ENCODE data around the gene MRPS11. TPM values are rescaled to one million over a fixed set of nuclear protein-coding genes. Genes with fewer than 3 reads are reported as not detected.
"Not testable (repeated sequence)": the region's sequence is repeated elsewhere in the genome, so short reads cannot be mapped to it uniquely, and the experiment has no call there.

MRPS11 gene
- total and polyA plus RNA-seq, 10 of the 15 experiments (the other 5 are each of a cell fraction or from before 2014, with no cell fraction given), result 37.1 to 148 (median 68.7) TPM

DNA sequence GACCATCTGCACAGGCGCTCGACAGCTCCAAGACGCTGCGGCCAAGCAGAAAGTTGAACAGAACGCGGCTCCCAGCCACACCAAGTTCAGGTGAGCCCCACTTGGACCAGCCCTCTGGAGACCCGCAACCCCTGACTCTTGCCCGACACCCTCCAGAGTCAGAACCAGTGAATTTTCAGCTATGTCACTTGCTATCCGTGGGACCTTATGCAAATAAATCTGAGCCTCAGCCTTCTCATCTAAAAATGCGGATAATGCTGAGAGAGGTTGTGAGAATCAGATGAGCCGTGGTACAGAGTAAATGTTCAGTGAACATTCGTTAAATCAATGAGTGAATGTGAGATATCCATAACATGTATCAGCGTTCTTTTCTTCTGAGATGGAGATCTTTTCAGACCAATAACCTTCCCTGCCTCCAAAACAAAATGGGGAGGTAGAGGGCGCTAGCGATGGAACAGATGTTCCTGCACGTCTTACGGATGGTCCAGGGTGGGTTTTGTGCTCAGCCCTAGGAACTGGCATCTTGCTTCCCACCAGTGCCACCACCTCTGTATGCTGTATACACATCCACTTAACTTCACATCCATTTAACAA lies 524 bp downstream of the MRPS11 start (continued):
- TF ChIP-seq, protein P1, sequence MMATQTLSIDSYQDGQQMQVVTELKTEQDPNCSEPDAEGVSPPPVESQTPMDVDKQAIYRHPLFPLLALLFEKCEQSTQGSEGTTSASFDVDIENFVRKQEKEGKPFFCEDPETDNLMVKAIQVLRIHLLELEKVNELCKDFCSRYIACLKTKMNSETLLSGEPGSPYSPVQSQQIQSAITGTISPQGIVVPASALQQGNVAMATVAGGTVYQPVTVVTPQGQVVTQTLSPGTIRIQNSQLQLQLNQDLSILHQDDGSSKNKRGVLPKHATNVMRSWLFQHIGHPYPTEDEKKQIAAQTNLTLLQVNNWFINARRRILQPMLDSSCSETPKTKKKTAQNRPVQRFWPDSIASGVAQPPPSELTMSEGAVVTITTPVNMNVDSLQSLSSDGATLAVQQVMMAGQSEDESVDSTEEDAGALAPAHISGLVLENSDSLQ (IDR thresholded peaks at IDR 0.05), result no peak
- TF ChIP-seq GATAD2B (conservative IDR thresholded peaks at IDR 0.05; ENCODE audit: low read depth) (no peak), CBFB (IDR thresholded peaks at IDR 0.05; ENCODE audit: low read depth) (0 out of 2 replicates have a peak, but pooled peaks have one; percentile 7), SRF (IDR thresholded peaks at IDR 0.05; ENCODE audit: low read depth in 2 of 2, low read length in 2 of 2) (no peak), MYC (IDR thresholded peaks at IDR 0.05; ENCODE audit: insufficient read depth, insufficient read length, insufficient replicate concordance, low read length, severe bottlenecking) (no peak)

DNA sequence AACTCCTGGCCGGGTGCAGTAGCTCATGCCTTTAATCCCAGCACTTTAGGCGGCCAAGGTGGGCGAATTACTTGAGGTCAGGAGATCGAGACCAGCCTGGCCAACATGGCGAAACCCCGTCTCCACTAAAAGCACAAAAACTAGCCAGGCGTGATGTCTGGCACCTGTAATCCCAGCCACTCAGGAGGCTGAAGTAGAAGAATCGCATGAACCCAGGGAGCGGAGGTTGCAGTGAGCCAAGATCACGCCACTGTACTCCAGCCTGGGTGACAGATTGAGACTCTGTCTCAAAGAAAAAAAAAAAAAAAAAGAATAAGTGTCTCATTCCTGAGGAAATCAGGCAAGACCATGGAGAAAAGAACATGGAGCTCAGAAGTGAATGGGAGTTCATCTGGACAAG lies 1.2 kb downstream of the MRPS11 start:
- Histone ChIP-seq H3K4me1 (ENCODE audit: control insufficient read depth, insufficient read depth, low read length) (peaks cover 10% of the 10 kb centered on the region), H3K4me2 (ENCODE audit: control insufficient read depth, insufficient read depth) (peak overlapping the region; percentile 60), H3K79me2 (ENCODE audit: control insufficient read depth, insufficient read depth, low read length) (peaks cover 36% of the 10 kb centered on the region), H3K9ac (ENCODE audit: control insufficient read depth, insufficient read depth, low read length) (peak overlapping the region; percentile 85), H3K4me3 (peak overlapping the region; percentile 95), H3K36me3 (ENCODE audit: control insufficient read depth in 2 of 2, insufficient read depth in 2 of 2, low read length in 1 of 2) (peaks cover 0 to 11% of the 10 kb centered on the region in 2 experiments; a peak in 3 of 4 replicates)
- DNase-seq (ENCODE audit: low read depth, low spot score); in situ Hi-C loops (cut with MboI); H3K27me3 ChIP-seq (replicated peaks in 1 of 2; ENCODE audit: control insufficient read depth in 2 of 2, insufficient read depth in 2 of 2, low read length in 1 of 2); BruUV-seq (replicated peaks); H3K27ac ChIP-seq (ENCODE audit: control insufficient read depth, insufficient read depth); intact Hi-C loops (cut with micrococcal nuclease; ENCODE audit: unreplicated experiment); SMC1A ChIA-PET (ENCODE audit: uncharacterized antibody, unreplicated experiment); H3K9me3 ChIP-seq (replicated peaks; ENCODE audit: control insufficient read depth, insufficient read depth, low read length); H4K20me1 ChIP-seq (ENCODE audit: control insufficient read depth, insufficient read depth); FAIRE-seq; ATAC-seq; H2AFZ ChIP-seq (ENCODE audit: control insufficient read depth, low read depth, low read length): not testable (repeated sequence)
- ChIA-PET CTCF (interaction anchor here (0.8 to 1.6 kb wide), 3 partner anchors 8 to 196 kb away, joined by 3 to 6 read pairs (median 3); no protein-coding TSS in a partner anchor), POLR2A (interaction anchor here (0.7 to 0.8 kb wide), 2 partner anchors 13 to 35 kb away, joined by 3 read pairs; no protein-coding TSS in a partner anchor), RAD21 (ENCODE audit: unreplicated experiment) (interaction anchor here (1.1 kb wide), 1 partner anchor 156 kb away, joined by 6 read pairs; no protein-coding TSS in a partner anchor)
- 92% methylated on average over 10 of the region's 10 CpGs for WGBS (ENCODE audit: insufficient coverage, insufficient replicate concordance, low lambda C conversion rate, missing lambda C conversion rate)
